ENCODE results near the gene OPRM1. TPM values are rescaled to one million over a fixed set of nuclear protein-coding genes. Genes with fewer than 3 reads are reported as not detected.

Gene OPRM1
- total RNA-seq, 1 experiment from 2014 or later = not detected

DNA sequence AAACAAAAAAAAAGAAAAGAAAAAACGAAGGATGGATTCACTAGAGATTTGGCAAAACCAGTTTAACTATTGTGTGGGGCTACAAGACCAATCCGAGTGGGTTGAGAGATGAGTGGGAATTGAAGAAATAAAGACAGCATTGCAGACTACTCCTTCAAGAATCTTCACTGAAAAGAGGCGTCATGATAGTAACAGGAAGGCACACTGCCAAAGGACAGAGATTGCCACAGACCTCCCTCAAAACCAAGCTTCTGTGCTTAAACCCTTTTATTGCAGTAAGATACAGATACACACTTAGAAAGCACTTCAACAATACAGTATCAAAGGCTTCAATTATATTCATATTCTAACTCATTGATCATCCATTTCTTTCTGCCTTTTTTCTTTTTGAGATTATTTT, 213.6 kb downstream of the OPRM1 start:
- intact Hi-C loops (cut with micrococcal nuclease) = no loop called here
- Histone ChIP-seq H3K36me3 (ENCODE audit: control insufficient read depth in 1 of 2, insufficient read depth in 2 of 2, low read length in 2 of 2) (no peaks in the 10 kb centered on the region), H3K4me1 (ENCODE audit: control insufficient read depth in 1 of 2, insufficient read depth in 2 of 2, low read length in 2 of 2) (no peaks in the 10 kb centered on the region), H3K9me3 (ENCODE audit: control insufficient read depth in 1 of 2, insufficient read depth in 1 of 2, low read depth in 1 of 2, low read length in 2 of 2) (0 out of 4 replicates have a peak, but pooled peaks cover 0 to 4% of the 10 kb centered on the region in 2 experiments), H3K27ac (ENCODE audit: low read depth, low read length) (no peak overlapping the region), H3K4me2 (ENCODE audit: low read length) (no peak overlapping the region), H3K9ac (ENCODE audit: low read length) (no peak overlapping the region), H3K79me2 (ENCODE audit: insufficient read depth, low read length) (no peaks in the 10 kb centered on the region), H3K9me2 (ENCODE audit: insufficient read depth) (no peaks in the 10 kb centered on the region), H3K27me3 (ENCODE audit: insufficient read depth, low read length) (no peaks in the 10 kb centered on the region), H4K20me1 (ENCODE audit: insufficient read depth) (no peaks in the 10 kb centered on the region), H3K4me3 (replicated peaks in 1 of 2; ENCODE audit: low read depth in 1 of 2, low read length in 2 of 2) (no peak overlapping the region), H2AFZ (ENCODE audit: low read depth, low read length, poor library complexity, severe bottlenecking) (no peak overlapping the region)
- ChIA-PET RAD21 (ENCODE audit: low non-redundant PET in 1 of 2, low total read pairs in 2 of 2, uncharacterized antibody in 2 of 2, unreplicated experiment in 2 of 2) (no interaction called here), POLR2A (no interaction called here), CTCF (no interaction called here)
- TF ChIP-seq, protein P1, sequence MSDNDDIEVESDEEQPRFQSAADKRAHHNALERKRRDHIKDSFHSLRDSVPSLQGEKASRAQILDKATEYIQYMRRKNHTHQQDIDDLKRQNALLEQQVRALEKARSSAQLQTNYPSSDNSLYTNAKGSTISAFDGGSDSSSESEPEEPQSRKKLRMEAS (IDR thresholded peaks at IDR 0.05) = no peak
- TF ChIP-seq, protein P2, sequence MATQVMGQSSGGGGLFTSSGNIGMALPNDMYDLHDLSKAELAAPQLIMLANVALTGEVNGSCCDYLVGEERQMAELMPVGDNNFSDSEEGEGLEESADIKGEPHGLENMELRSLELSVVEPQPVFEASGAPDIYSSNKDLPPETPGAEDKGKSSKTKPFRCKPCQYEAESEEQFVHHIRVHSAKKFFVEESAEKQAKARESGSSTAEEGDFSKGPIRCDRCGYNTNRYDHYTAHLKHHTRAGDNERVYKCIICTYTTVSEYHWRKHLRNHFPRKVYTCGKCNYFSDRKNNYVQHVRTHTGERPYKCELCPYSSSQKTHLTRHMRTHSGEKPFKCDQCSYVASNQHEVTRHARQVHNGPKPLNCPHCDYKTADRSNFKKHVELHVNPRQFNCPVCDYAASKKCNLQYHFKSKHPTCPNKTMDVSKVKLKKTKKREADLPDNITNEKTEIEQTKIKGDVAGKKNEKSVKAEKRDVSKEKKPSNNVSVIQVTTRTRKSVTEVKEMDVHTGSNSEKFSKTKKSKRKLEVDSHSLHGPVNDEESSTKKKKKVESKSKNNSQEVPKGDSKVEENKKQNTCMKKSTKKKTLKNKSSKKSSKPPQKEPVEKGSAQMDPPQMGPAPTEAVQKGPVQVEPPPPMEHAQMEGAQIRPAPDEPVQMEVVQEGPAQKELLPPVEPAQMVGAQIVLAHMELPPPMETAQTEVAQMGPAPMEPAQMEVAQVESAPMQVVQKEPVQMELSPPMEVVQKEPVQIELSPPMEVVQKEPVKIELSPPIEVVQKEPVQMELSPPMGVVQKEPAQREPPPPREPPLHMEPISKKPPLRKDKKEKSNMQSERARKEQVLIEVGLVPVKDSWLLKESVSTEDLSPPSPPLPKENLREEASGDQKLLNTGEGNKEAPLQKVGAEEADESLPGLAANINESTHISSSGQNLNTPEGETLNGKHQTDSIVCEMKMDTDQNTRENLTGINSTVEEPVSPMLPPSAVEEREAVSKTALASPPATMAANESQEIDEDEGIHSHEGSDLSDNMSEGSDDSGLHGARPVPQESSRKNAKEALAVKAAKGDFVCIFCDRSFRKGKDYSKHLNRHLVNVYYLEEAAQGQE (IDR thresholded peaks at IDR 0.05; ENCODE audit: low read depth) = no peak
- TF ChIP-seq SP1 (IDR thresholded peaks at IDR 0.05; ENCODE audit: low read depth) (no peak), RAD21 (IDR thresholded peaks at IDR 0.05; ENCODE audit: low read depth) (no peak), EGR1 (IDR thresholded peaks at IDR 0.05; ENCODE audit: low read depth) (no peak), EZH2 (IDR thresholded peaks at IDR 0.05) (no peak), SRF (IDR thresholded peaks at IDR 0.05; ENCODE audit: low read depth) (no peak), EZH2phosphoT487 (IDR thresholded peaks at IDR 0.05; ENCODE audit: borderline replicate concordance) (no peak), FOSL1 (IDR thresholded peaks at IDR 0.05; ENCODE audit: low read depth) (no peak), SIN3A (IDR thresholded peaks at IDR 0.05; ENCODE audit: low read depth) (no peak), CBX3 (IDR thresholded peaks at IDR 0.05; ENCODE audit: low read depth) (no peak), CEBPB (IDR thresholded peaks at IDR 0.05; ENCODE audit: low read depth) (no peak), ZFX (IDR thresholded peaks at IDR 0.05) (no peak), POLR2A (IDR thresholded peaks at IDR 0.05; ENCODE audit: borderline replicate concordance, extremely low read depth, insufficient read depth, insufficient read length) (no peak), YY1 (IDR thresholded peaks at IDR 0.05; ENCODE audit: extremely low read depth, insufficient replicate concordance, low read depth, low read length) (no peak), ELF1 (IDR thresholded peaks at IDR 0.05; ENCODE audit: borderline replicate concordance, low read depth) (no peak), TCF7L2 (IDR thresholded peaks at IDR 0.05; ENCODE audit: borderline replicate concordance, extremely low read depth, insufficient read depth, insufficient read length) (no peak), JUND (IDR thresholded peaks at IDR 0.05) (no peak)
- TF ChIP-seq, protein P3, sequence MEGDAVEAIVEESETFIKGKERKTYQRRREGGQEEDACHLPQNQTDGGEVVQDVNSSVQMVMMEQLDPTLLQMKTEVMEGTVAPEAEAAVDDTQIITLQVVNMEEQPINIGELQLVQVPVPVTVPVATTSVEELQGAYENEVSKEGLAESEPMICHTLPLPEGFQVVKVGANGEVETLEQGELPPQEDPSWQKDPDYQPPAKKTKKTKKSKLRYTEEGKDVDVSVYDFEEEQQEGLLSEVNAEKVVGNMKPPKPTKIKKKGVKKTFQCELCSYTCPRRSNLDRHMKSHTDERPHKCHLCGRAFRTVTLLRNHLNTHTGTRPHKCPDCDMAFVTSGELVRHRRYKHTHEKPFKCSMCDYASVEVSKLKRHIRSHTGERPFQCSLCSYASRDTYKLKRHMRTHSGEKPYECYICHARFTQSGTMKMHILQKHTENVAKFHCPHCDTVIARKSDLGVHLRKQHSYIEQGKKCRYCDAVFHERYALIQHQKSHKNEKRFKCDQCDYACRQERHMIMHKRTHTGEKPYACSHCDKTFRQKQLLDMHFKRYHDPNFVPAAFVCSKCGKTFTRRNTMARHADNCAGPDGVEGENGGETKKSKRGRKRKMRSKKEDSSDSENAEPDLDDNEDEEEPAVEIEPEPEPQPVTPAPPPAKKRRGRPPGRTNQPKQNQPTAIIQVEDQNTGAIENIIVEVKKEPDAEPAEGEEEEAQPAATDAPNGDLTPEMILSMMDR (IDR thresholded peaks at IDR 0.05 in 2 of 3, conservative IDR thresholded peaks at IDR 0.05 in 1 of 3; ENCODE audit: borderline replicate concordance in 1 of 3, insufficient read depth in 1 of 3, low read depth in 2 of 3, low read length in 2 of 3) = no peak
- TF ChIP-seq, protein P4, sequence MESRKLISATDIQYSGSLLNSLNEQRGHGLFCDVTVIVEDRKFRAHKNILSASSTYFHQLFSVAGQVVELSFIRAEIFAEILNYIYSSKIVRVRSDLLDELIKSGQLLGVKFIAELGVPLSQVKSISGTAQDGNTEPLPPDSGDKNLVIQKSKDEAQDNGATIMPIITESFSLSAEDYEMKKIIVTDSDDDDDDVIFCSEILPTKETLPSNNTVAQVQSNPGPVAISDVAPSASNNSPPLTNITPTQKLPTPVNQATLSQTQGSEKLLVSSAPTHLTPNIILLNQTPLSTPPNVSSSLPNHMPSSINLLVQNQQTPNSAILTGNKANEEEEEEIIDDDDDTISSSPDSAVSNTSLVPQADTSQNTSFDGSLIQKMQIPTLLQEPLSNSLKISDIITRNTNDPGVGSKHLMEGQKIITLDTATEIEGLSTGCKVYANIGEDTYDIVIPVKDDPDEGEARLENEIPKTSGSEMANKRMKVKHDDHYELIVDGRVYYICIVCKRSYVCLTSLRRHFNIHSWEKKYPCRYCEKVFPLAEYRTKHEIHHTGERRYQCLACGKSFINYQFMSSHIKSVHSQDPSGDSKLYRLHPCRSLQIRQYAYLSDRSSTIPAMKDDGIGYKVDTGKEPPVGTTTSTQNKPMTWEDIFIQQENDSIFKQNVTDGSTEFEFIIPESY (IDR thresholded peaks at IDR 0.05; ENCODE audit: extremely low read depth, insufficient replicate concordance, low read length) = no peak
- BruUV-seq (replicated peaks) = no TSS peak
- ATAC-seq (no peak), DNase-seq (ENCODE audit: low read depth, low spot score) (no peak)
